8988T (cell line): ENCODE measurements around the gene CD48.
"Not testable (repeated sequence)": the region's sequence is repeated elsewhere in the genome, so short reads cannot be mapped to it uniquely, and the experiment has no call there.

Experiments used
- DNase-seq: peaks from one replicate; pipeline ENCODE4 v3.0.0; 2011

The CD48 gene

DNA sequence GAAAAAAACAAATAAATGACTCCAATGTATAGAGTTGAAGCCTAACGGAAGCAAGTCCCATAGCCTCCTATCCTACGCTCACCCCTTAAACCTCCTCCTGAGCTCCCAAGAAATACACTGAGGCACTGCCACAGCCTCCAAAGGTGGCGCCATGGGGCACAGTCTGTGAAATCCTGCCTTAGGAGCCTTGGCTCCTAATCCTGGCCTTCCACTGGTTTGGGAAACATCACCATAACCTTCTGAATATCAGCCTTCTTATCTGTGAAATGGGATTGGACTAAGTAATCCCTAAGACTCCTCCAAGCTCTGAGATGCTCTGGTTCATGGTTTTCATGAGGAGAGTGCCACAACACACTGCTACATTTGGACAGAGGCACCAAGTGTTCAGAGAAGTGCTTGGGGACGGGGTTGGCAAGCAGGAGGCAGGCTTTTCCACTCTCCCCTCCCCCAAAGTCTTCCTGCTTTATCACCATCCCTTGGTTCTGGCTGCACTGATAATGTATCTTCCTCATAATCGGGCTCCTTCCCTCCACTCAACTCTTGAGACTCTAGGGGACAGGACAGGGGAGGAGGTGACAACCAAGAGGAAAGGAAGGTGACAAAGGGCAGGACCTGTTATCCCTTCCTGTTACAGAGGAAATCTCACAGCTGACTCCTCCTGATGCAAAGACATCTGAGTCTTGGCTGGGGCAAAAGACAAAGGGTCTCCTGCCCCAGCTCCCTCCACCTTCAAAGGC is 30.2 kb upstream of the CD48 start:
- no peak for DNase-seq

DNA sequence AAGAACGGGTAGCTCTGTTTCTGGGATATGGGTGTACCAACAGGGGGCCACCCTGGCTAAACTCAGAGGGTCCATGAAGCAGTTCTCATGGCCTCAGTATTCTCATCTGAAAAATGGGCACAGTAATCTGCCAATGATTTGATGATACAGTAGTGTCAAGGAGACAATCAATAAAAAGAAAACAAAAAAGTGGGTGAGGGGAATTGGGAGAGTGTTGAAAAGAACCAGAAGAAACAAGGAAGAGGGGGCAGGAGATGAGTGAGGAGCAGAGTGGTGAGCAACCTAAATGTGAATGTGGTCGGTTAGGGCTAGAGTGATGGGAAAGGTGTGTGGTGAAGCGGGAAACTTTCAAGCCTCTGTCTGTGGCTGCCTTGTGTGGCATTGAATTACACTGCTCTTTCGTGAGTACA is 29.5 kb upstream of the CD48 start:
- DNase-seq, result no peak

DNA sequence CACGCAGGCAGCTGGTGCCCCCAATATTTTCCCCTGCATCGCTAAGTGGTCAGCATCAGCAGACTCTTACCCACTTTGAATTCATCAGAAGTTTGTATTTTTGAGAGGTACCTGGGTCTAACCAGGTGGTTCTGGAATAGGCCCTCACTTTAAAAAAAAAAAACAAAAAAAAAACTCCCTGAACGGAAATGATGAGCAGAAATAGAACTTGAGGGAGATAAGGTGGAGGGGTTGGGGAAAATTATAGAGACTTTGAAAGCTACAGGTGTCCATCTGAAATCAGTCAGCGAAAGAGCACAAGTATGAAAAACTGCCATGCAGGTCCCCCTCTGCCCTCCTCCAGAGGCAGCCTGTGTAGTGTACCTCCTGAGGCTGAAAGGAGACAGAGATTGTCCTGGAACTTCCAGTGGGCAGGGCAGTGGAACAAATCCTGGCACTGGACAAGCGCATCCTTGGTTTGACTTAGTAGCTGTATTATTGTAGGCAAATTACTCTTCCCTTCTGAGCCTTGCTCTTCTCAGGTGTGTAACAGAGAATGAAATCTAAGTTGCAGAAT is 28.6 kb upstream of the CD48 start:
- no peak for DNase-seq

DNA sequence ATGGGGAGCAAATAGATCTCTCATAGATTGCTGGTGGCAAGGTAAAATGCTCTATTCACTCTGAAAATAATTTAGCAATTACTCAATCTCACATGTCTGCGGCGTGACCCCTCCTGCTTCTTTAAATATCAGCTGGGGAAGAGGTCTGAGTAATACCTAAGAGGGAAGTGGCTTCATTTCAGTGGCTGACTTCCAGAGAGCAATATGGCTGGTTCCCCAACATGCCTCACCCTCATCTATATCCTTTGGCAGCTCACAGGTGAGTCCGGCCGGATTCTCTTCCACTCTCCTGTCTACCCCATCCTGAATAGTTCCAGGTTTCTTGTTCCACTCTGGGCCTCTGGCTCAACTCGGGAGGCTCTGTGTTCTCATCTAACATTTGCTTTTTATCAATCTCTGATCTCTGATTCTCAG is 27.5 kb upstream of the CD48 start, which contains the start of gene SLAMF7:
Gene SLAMF7 (plus strand): TSS at position 150 of the 414 bp plus-strand sequence. CDS start 55 bp downstream, at position 205.
- DNase-seq, result no peak

DNA sequence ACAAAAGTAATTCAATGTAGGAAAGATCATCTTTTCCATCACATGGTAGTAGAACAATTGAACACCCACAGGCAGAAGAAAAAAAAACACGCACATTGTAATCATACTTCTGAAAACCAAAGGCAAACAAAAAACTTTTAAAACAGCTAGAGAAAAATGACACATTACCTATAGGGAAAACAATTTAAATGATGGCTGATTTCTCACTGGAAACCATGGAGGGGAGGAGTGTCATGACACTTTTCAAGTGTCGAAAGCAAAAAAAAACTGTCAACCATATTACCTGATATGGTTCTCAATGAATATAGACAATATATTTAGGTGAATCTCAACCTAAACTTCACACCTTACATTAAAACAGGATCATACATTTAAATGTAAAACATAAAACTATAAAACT is 26.6 kb upstream of the CD48 start:
- no peak for DNase-seq

DNA sequence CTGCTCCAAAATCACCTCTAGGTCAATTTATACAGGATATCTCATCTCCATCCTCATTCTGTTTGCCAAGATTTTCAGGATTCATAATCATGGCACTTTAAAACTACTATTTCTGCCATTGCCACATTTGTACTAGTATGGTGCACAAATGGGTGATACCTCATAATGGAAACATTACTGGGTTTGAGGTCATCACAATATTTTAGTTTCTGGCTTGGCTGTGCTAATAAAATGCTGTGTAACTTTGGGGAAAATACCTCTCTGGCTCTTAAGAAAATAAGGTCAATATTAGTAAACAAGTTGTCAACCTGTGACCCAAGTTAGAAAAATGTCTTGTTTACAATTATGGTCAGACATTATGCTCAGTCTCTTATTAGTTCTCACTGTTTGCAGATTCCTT is 22.7 kb upstream of the CD48 start:
- DNase-seq, result no peak

DNA sequence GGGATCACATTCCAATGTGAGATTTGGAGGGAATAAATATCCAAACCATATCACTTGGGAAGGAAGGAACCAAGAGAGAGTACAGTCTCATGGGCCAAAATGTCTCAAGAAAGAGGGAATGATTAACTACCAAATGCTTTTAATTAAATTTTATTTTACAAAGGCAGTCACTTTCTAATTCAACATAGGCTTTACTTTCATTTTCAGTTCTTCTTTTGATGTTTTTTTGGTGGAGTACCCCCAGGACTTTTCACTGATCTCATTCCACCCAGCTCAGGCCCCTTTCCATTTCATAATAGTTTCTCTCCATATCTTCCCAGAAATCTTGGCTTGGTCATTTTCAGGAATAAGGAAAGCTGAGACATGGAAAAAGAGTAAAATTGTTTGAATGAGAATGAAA is 22.3 kb upstream of the CD48 start:
- DNase-seq, result no peak

DNA sequence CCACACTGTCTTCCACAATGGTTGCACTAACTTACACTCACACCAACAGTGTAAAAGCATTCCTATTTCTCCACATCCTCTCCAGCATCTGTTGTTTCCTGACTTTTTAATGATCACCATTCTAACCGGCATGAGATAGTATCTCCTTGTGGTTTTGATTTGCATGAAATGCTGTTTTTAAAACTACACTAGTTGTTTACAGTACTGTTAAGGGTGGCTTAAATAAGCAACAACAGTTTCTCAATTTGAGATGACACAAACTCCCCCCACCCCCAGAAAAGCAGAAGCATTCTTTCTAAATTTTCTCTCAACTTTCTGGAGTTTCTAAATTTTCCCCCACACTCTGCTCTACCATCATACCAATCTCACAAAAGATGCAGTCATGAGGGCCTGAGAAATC is 20.4 kb upstream of the CD48 start:
- no peak for DNase-seq

DNA sequence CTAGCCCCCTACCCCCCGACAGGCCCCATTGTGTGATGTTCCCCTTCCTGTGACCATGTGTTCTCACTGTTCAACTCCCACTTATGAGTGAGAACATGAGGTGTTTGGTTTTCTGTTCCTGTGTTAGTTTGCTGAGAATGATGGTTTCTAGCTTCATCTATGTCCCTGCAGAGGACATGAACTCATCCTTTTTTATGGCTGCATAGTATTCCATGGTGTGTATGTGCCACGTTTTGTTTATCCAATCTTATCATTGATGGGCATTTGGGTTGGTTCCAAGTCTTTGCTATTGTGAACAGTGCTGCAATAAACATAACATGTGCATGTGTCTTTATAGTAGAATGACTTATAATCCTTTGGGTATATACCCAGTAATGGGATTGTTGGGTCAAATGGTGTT is 19.9 kb upstream of the CD48 start:
- DNase-seq, result not testable (repeated sequence)

DNA sequence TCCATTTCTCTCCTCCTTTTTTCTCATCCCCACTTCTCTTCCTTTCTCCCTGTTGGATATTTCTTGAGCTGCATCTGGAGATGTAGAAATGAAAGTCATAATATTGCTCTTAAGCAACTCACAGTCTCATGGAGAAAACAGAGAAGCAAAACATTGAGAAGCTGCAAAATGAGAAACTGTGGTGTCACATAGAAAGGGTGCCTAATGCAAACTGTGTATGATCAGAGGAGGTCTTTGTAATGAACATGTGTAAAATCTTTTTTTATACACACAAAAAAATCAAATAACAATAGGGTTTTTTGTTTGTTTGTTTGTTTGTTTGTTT is 15.7 kb upstream of the CD48 start:
- DNase-seq, result no peak

DNA sequence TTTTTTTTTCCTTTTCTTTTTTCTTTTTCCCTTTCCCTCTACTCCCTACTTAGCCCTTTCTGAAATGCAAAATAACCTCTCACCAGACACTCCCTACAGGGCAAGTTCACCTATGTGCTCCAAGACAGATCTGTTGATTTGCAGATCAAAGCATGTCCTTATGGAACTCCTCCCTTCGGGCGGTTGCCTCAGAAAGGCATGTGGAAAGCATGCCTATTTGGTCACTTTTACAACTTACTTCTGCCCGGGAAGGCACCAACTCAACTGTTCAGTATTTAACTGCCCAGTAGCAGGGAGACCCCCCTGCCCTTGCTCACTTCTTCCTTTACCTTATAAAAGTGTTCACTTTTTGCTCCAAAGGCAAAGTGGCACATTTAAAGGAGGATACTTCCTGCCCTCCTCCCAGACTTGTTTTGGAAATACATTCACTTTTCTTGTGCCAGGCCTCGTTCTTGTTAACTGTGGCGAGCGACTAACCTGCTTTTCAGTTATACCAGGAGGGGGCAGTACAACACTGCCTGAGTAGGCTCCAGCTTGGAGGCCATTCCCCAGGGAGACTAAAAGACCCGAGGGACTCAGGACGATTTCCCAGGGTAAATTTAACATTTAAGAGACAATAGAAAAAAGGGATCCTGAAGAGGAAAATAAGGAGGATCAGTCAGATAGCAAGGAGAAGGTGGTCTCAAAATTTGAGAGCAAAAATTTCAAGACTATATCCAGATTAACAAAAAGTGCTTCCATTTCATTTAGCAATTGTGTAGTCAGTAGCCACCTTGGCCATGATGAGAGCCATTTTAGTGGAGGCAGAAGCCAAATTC is 15.1 kb upstream of the CD48 start:
- peak; percentile 40 for DNase-seq

DNA sequence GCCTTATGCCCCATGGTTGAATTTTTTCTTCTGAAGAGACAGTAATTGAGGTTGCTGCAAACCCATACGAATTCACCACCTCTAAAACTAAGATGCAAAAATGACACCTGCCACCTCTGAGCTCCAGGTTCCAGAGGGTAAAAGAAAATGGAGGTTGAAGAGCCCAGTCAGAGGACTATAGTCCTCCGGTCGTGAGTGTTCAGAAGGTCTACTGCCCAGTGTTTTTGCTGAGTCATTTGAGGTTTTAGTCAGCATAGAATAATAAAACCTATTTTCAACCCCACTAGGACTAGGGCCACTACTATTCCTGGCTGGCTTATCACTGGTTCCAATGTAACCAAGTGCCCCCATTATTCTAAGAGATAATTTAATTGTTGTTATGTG is 14.5 kb upstream of the CD48 start:
- no peak for DNase-seq

DNA sequence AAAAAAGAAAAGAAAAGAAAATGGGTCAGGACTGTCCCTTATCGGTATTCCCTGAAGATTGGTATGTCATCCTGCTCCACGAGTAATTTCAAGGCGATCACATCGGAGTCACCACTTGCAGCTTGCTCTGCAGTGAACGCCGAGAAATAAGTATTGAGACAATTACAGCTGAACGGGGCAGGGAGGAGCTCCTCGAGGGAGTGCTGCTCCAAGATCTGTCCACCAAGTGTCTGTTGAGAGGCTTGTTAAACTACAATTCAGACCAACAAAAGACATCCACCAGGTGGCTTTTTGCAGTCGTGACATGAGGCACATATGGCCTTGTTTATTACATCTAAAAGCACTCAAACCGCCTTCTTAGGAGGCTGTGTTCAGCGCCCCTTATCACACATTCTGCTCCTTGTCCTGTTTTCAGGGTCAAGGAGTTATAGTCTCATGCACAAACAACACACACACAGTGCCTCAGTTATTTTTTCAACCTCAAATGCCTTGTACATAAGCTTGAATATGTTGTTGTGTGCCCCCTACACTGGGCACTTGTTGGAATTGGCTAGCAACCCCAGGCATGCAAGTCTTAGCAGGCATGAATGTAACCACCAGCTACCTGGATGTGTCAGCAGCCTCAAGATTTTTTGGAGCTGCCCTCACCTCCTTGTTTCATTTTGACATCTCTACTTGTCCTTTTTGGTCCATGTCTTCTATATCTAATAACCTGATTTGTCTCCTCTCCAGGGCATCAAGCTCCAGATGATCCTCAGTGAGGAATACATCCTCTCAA is 13.0 kb upstream of the CD48 start:
- DNase-seq, result no peak

DNA sequence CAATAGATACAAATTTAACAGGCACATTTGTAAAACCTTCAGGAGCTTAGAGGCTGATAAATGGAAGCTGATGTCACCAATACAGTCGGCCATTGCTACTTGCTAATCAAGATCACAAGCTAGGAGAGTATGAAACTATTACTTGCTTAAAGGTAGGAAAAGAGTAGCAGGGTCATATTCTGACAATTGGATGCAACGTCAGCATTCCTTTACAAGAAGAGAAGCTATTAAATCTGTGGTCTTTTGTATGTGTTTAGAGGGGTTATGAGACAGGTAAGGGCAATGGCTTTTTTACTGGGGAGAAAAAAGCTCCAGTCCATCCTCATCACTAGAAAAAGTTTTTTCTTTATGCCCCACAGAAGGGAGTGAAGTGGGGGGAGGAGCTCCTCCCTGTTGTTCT is 11.7 kb upstream of the CD48 start:
- no peak for DNase-seq

DNA sequence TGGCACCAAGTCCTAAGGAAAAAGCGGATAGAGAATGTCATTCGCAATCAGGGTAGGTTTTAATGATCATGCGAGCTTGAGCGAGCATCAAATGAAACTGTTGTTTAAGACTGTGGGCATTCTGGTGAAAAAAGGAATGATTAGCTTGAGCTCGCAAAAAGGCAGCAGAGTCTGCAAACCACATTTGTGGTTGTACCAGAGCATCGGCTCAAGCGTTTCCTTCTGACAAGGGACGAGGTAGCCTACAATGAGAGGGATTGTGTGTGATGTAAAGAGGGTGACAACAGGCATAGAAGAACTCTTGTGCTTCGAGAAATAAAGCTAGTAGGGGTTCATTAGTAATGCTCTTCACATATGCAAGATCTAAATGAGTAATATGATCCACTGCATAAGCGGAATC is 11.1 kb upstream of the CD48 start:
- no peak for DNase-seq

DNA sequence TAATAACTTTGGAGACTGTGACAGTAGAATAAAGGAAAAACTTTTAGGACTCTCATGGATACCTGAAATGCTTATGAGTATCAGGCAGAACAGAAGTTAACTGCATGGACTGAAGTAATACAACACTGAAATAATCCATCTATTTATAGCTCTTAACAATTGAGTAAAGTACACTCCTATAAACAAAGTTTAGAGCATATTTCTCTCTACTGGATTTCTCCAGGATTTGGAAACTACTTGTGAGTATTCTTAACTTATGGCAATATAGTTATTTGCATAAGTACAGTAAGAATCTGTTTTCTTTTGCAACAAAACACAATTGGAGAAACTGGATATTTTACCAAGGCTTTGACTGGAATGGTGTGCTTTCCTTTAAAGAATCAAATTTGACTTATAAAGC is 9.9 kb upstream of the CD48 start:
- DNase-seq, result no peak

DNA sequence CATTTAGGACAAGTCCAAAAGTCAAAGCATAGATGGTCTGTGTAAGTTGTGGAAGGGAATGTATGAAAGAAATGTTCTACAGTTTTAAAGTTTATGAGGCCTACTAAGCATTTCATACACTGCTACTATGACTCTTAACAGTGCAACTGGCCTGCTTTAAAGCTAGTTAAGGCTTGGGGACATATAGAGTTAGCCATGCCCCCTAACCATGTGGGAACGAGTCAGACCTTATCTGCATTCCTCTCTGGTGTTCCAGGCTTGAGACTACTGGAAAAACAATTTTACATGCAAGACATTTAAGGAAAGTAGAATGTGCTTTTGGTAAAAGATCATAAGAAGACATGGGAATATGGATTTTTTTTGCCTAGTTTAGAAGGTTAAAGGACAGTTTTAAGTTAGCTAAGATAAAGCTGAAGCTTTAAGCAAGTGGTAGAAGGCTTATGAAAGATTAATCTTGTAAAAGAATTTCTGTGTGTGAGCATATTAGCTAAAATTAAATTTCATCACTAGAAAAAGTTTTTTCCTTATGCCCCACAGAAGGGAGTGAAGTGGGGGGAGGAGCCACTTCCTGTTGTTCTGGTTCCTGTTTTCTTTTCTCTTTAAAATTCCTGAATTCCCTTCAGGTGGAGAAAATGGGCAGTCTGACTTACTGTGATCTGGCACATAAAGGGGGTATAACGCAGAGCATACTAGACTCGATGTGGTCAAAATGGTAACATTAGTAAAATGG is 8.9 kb upstream of the CD48 start:
- no peak for DNase-seq

DNA sequence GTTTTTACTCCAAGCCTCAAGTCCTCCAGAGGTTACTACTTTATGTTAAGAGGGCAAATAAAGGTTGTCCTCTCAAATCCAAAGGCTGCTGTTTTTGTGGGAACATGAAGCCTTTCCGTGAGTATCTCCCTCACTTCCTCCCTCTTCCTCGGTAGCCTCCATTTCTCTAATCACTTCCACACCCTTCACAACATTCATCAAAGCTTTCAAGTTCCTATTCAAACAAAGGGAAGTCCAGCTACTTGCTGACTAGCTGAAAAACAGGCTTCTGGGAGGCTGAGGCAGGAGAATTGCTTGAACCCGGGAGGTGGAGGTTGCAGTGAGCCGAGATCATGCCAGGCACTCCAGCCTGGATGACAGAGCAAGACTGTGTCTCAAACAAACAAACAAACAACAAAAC is 6.6 kb upstream of the CD48 start:
- DNase-seq, result no peak

DNA sequence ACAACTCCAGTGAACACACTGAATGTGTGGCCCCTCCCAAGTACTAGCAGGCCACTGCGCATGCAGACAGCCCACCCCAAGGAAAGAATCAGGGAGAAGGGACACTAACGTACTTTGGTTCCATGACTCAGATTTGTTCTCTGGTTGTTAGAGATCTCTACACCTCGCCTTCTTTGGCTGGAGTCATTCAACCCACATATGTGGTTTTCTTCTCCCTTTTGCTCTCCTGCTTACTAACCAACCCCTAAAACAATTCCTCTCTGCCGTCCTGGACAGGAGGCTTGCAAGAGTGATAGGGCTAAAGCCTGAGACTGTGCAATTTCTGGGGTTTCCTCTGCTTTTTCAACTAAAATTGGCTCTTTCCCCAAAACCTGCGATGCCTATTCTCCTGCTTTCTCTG is 5.7 kb upstream of the CD48 start:
- DNase-seq, result no peak

DNA sequence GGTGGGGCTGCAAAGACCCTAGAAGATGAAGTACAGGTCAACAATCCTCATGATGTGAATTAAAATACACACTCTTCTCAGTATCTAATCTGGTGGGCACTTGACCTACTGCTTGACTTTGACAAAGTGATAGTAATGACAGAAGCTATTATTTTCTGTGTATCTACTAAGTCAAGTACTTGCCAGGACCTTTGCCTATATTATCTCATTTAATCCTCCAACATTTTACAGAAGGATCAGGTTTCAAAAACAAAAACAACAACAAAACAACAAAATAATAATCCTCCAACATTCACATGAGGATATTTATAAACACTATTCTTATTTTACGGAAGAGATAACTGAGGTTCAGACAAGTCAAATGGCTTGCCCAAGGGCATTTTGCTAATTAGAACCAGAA is 4.4 kb upstream of the CD48 start:
- no peak for DNase-seq

DNA sequence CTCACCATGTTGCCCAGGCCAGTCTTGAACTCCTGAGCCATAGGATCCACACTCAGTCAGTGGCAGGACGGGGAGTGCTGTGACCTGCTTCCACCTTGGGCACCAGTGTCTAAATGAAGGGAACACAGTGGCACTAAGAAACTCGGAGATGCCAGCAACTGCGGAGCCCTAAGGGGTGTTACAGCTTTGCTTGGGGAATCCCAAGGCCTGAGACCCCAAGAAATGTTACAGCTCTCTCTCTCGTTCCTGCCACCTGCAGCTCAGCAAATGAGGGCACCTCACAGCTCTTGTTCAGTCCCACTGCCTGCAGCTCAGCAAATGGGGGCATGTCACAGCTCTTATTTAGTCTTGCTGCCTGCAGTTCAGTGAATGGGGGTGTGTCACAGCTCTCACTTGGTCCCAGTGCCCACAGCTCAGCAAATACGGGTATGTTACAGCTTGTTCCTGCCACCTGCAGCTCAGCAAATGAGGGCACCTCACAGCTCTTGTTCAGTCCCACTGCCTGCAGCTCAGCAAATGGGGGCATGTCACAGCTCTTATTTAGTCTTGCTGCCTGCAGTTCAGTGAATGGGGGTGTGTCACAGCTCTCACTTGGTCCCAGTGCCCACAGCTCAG is 2.5 kb upstream of the CD48 start:
- DNase-seq, result not testable (repeated sequence)

DNA sequence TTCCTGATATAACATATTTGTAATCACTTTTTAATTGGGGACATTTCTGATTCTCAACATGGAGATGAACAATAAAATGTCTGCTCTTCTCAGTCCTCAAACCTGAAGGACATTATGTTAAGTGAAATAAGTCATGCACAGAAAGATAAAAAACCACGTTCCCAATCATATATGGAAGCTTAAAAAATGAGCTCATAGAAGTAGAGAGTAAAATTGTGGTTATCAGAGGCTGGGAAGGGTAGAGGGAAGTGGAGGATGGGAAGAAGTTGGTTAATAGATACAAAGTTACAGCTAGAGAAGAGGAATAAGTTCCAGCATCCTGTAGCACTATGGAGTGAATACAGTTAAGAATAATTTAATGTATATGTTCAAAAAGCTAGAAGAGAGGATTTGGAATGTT is 1.5 kb upstream of the CD48 start:
- no peak for DNase-seq
